ENCODE measurements around the gene IFNA6. TPM values are rescaled to one million over a fixed set of nuclear protein-coding genes. Genes with fewer than 3 reads are reported as not detected.

IFNA6 gene
- total and polyA plus RNA-seq, 2 of the 8 experiments (the other 6 are each of a cell fraction or from before 2014, with no cell fraction given), result not detected

- TF ChIP-seq ATF2 (IDR thresholded peaks at IDR 0.05; ENCODE audit: low read length) (no peak), PHF8 (conservative IDR thresholded peaks at IDR 0.05; ENCODE audit: low read depth, low read length) (no peak), BRCA1 (IDR thresholded peaks at IDR 0.05; ENCODE audit: low read depth, low read length) (no peak), CTCF (IDR thresholded peaks at IDR 0.05; ENCODE audit: control extremely low read depth in 1 of 3, insufficient read depth in 1 of 3, low read depth in 1 of 3, low read length in 3 of 3) (no peak), POLR2AphosphoS5 (IDR thresholded peaks at IDR 0.05; ENCODE audit: low read depth, low read length) (no peak), CHD1 (IDR thresholded peaks at IDR 0.05; ENCODE audit: low read depth, low read length) (no peak), POU5F1 (IDR thresholded peaks at IDR 0.05; ENCODE audit: low read depth, low read length) (no peak)
These were observed 49.3 kb upstream of the IFNA6 start (continued) for GRCh38 chr9:21399956-21400355.

All from H1 (cell line).